Osteoblast (primary cell): Measurements from ENCODE around the gene ASPRV1. TPM values are rescaled to one million over a fixed set of nuclear protein-coding genes. Genes with fewer than 3 reads are reported as not detected.

Experiments used
- DNase-seq: peaks from one replicate; pipeline ENCODE4 v3.0.0; 2011; ENCODE audit warnings: low spot score, mixed read lengths; ENCODE audit not compliant: insufficient read length; ENCODE audit errors: missing footprints
- H2AFZ ChIP-seq: 2 replicates; pipeline ENCODE4 v1.6.0; 2011; ENCODE audit warnings: mild to moderate bottlenecking, low read length
- H3K27ac ChIP-seq: 2 replicates; pipeline ENCODE4 v1.5.1; 2011; ENCODE audit warnings: mild to moderate bottlenecking, low read depth, low read length, moderate library complexity
- H3K27me3 ChIP-seq: 2 replicates; pipeline ENCODE4 v1.6.0; 2012; ENCODE audit warnings: mild to moderate bottlenecking, control low read depth, inconsistent platforms, low read length, moderate library complexity; ENCODE audit not compliant: insufficient read depth
- H3K36me3 ChIP-seq: 2 replicates; pipeline ENCODE4 v1.5.1; 2011; ENCODE audit warnings: mild to moderate bottlenecking, low read length, control low read depth, moderate library complexity; ENCODE audit not compliant: insufficient read depth
- H3K4me1 ChIP-seq: 2 replicates; pipeline ENCODE4 v1.5.1; 2011; ENCODE audit warnings: mild to moderate bottlenecking, low read length, control low read depth, moderate library complexity; ENCODE audit not compliant: insufficient read depth
- H3K4me2 ChIP-seq: 2 replicates; pipeline ENCODE4 v1.6.0; 2011; ENCODE audit warnings: mild to moderate bottlenecking, low read length; ENCODE audit not compliant: insufficient read depth
- H3K4me3 ChIP-seq: fragments of 200-600 bp; sonication (generic); 3 replicates; pipeline ENCODE4 v1.5.1; 2012; ENCODE audit warnings: mild to moderate bottlenecking, low read length, inconsistent platforms; ENCODE audit not compliant: insufficient read depth
- H3K79me2 ChIP-seq: 2 replicates; pipeline ENCODE4 v1.6.0; 2012; ENCODE audit warnings: mild to moderate bottlenecking, low read length, control low read depth, inconsistent platforms; ENCODE audit not compliant: insufficient read depth
- H3K9me3 ChIP-seq: 2 replicates; pipeline ENCODE4 v1.5.1; 2011; ENCODE audit warnings: low read depth, low read length, control low read depth
- H4K20me1 ChIP-seq: 2 replicates; pipeline ENCODE4 v1.6.0; 2012; ENCODE audit warnings: mild to moderate bottlenecking, low read length, control low read depth; ENCODE audit not compliant: insufficient read depth
- CTCF ChIP-seq: IDR thresholded peaks from 2 replicates; pipeline ENCODE4 v1.5.1; 2011; ENCODE audit warnings: mild to moderate bottlenecking, low read depth, low read length, moderate library complexity; ENCODE audit errors: extremely low read depth
- total RNA-seq: library from RNA; depleted of rRNA; stranded (reverse); fragments of >200 nt; gene quantifications from 2 replicates; pipeline ENCODE4 v1.2.3, GENCODE V29; 2012

Gene ASPRV1
- total RNA-seq, 1 donor: 0.72 TPM

- Histone ChIP-seq H3K27me3 (no peaks in the 10 kb centered on the region), H3K9me3 (no peaks in the 10 kb centered on the region), H3K27ac (peak overlapping the region; percentile 93), H3K4me1 (peaks cover 38% of the 10 kb centered on the region), H4K20me1 (no peaks in the 10 kb centered on the region), H3K4me3 (no peak overlapping the region), H3K4me2 (no peak overlapping the region), H2AFZ (peak overlapping the region; percentile 11), H3K36me3 (peaks cover 29% of the 10 kb centered on the region), H3K79me2 (peaks cover 9% of the 10 kb centered on the region)
- TF ChIP-seq CTCF: no peak
- no peak for DNase-seq
These were observed 29.4 kb downstream of the ASPRV1 start for GRCh38 chr2:69931832-69932595.

GRCh38 chr2:69926849-69927515, 34.4 kb downstream of the ASPRV1 start:
- H4K20me1 ChIP-seq: no peaks in the 10 kb centered on the region
- DNase-seq: no peak
- peaks cover 2% of the 10 kb centered on the region for H3K79me2 ChIP-seq
- H3K4me2 ChIP-seq: no peak overlapping the region
- H3K27me3 ChIP-seq: no peaks in the 10 kb centered on the region
- TF ChIP-seq CTCF: no peak
- H3K9me3 ChIP-seq: no peaks in the 10 kb centered on the region
- H3K4me3 ChIP-seq: no peak overlapping the region
- H3K27ac ChIP-seq: no peak overlapping the region
- H3K36me3 ChIP-seq: peaks cover 22% of the 10 kb centered on the region
- H3K4me1 ChIP-seq: peaks cover 5% of the 10 kb centered on the region
- no peak overlapping the region for H2AFZ ChIP-seq

GRCh38 chr2:69923116-69923515, 38.3 kb downstream of the ASPRV1 start:
- H3K27ac ChIP-seq: no peak overlapping the region
- no peak for TF ChIP-seq CTCF
- no peaks in the 10 kb centered on the region for H4K20me1 ChIP-seq
- no peak overlapping the region for H3K4me2 ChIP-seq
- no peaks in the 10 kb centered on the region for H3K9me3 ChIP-seq
- peaks cover 11% of the 10 kb centered on the region for H3K79me2 ChIP-seq
- H2AFZ ChIP-seq: no peak overlapping the region
- H3K4me3 ChIP-seq: no peak overlapping the region
- no peak for DNase-seq
- peaks cover 4% of the 10 kb centered on the region for H3K4me1 ChIP-seq
- H3K36me3 ChIP-seq: peaks cover 39% of the 10 kb centered on the region
- H3K27me3 ChIP-seq: no peaks in the 10 kb centered on the region

GRCh38 chr2:69918401-69918800, 43.0 kb downstream of the ASPRV1 start:
- Histone ChIP-seq H3K4me3 (peak overlapping the region; percentile 9), H4K20me1 (no peaks in the 10 kb centered on the region), H3K4me1 (peaks cover 33% of the 10 kb centered on the region), H3K27me3 (no peaks in the 10 kb centered on the region), H3K27ac (peak overlapping the region; percentile 73), H3K4me2 (peak overlapping the region; percentile 41), H2AFZ (peak overlapping the region; percentile 40), H3K79me2 (peaks cover 32% of the 10 kb centered on the region), H3K36me3 (peaks cover 40% of the 10 kb centered on the region), H3K9me3 (no peaks in the 10 kb centered on the region)
- peak; percentile 19 for DNase-seq
- no peak for TF ChIP-seq CTCF
